IMR-90 (cell line): ENCODE results near the gene ZCCHC24.

Source experiments
- CTCF ChIP-seq: conservative IDR thresholded peaks from 2 replicates; pipeline ENCODE4 v1.5.1; 2012; ENCODE audit warnings: mild to moderate bottlenecking, low read depth, low read length, improper control_type of control experiment
- POLR2A ChIP-seq: IDR thresholded peaks from 2 replicates; pipeline ENCODE4 v1.6.1; 2012; ENCODE audit warnings: mild to moderate bottlenecking, low read depth, low read length

GRCh38 chr10:79458483-79458882 lies 13.1 kb upstream of the ZCCHC24 start:
- no peak for TF ChIP-seq CTCF
- TF ChIP-seq POLR2A: no peak
